ENCODE data around the gene MARK3. TPM values are rescaled to one million over a fixed set of nuclear protein-coding genes. Genes with fewer than 3 reads are reported as not detected.

Gene MARK3
- total and polyA plus RNA-seq, 2 donors from 2014 or later = 39.8 to 83.1 TPM

DNA sequence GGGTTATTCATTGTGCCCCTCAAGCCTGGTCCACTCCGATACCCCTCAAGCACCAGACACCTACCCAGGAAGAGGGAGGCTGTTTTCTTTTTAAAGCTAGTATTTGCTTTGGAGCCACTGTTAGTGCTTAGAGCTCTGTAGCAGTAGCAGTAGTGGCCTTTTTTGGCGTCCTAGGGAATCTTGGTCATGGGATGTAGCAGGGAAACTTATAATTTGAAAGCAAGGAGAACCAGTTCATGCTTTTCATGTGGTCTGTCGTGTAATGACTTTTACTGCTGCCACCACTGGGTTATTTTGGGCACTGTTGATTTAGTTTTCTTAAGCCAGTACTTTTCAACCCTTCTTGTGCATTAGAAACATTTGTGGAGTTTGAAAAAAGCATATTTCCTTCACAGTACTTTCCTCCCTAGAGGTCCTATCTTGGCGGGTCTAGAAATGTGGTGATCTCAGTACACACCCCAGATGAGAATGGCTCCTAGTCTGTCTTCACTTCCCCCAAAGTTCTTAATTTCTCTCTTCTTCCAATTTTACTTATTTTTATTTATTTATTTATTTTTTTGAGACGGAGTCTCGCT is 49.7 kb downstream of the MARK3 start:
- DNase-seq (no peak), FAIRE-seq (no peak)
- Histone ChIP-seq H3K27ac (ENCODE audit: low read depth in 2 of 2, low read length in 2 of 2) (no peak overlapping the region), H3K27me3 (ENCODE audit: control insufficient read depth, insufficient read depth, low read length) (no peaks in the 10 kb centered on the region), H3K4me3 (ENCODE audit: low read length in 3 of 3) (no peak overlapping the region), H3K9ac (ENCODE audit: low read length in 3 of 3) (no peak overlapping the region), H3K4me1 (ENCODE audit: control insufficient read depth in 2 of 3, insufficient read depth in 2 of 3, low read depth in 1 of 3, low read length in 3 of 3) (no peaks in the 10 kb centered on the region), H3K36me3 (ENCODE audit: control insufficient read depth in 2 of 3, insufficient read depth in 3 of 3, low read length in 3 of 3) (peaks cover 2 to 8% (median 6%) of the 10 kb centered on the region in 3 donors), H3K9me3 (ENCODE audit: control insufficient read depth in 2 of 3, insufficient read depth in 1 of 3, low read length in 3 of 3) (no peaks in the 10 kb centered on the region)
- intact Hi-C loops (cut with DNase I) = no loop called here
- TF ChIP-seq CTCF (IDR thresholded peaks at IDR 0.05; ENCODE audit: borderline replicate concordance, extremely low read depth, insufficient read depth) = no peak

- no peak for TF ChIP-seq CTCF (IDR thresholded peaks at IDR 0.05; ENCODE audit: borderline replicate concordance, extremely low read depth, insufficient read depth)
- no peak overlapping the region for H3K4me3 ChIP-seq (ENCODE audit: low read length in 3 of 3)
- H3K9me3 ChIP-seq (ENCODE audit: control insufficient read depth in 2 of 3, insufficient read depth in 1 of 3, low read length in 3 of 3) = no peaks in the 10 kb centered on the region
- no peak overlapping the region for H3K27ac ChIP-seq (ENCODE audit: low read depth in 2 of 2, low read length in 2 of 2)
- peaks cover 2 to 13% (median 9%) of the 10 kb centered on the region in 3 donors for H3K36me3 ChIP-seq (ENCODE audit: control insufficient read depth in 2 of 3, insufficient read depth in 3 of 3, low read length in 3 of 3)
- no peak overlapping the region for H3K9ac ChIP-seq (ENCODE audit: low read length in 3 of 3)
- FAIRE-seq (no peak), DNase-seq (no peak)
- no peaks in the 10 kb centered on the region for H3K4me1 ChIP-seq (ENCODE audit: control insufficient read depth in 2 of 3, insufficient read depth in 2 of 3, low read depth in 1 of 3, low read length in 3 of 3)
- intact Hi-C loops (cut with DNase I) = no loop called here
- no peaks in the 10 kb centered on the region for H3K27me3 ChIP-seq (ENCODE audit: control insufficient read depth, insufficient read depth, low read length)
These were observed 51.3 kb downstream of the MARK3 start for GRCh38 chr14:103436533-103436932.

DNA sequence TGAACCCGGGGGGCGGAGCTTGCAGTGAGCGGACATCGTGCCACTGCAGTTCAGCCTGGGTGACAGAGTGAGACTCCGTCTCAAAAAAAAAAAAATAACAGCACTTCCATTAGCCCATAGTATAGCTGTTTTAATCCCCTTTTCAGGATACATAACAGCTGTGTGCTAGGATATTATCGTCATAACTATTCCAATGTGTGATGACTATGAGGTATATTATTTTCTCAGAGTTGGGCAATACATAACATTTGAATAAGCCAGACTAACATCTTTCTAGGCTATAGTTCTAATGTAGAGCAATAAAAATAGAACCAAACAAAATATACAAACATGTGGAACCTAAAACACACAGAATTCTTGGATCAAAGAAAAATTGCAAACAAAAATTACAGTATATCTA is 57.1 kb downstream of the MARK3 start:
- H3K27me3 ChIP-seq (ENCODE audit: control insufficient read depth, insufficient read depth, low read length) = no peaks in the 10 kb centered on the region
- H3K27ac ChIP-seq (ENCODE audit: low read depth in 2 of 2, low read length in 2 of 2) = no peak overlapping the region
- H3K36me3 ChIP-seq (ENCODE audit: control insufficient read depth in 2 of 3, insufficient read depth in 3 of 3, low read length in 3 of 3) = peaks cover 2 to 7% (median 2%) of the 10 kb centered on the region in 3 donors
- intact Hi-C loops (cut with DNase I) = no loop called here
- H3K9ac ChIP-seq (ENCODE audit: low read length in 3 of 3) = no peak overlapping the region
- FAIRE-seq = no peak
- no peak for TF ChIP-seq CTCF (IDR thresholded peaks at IDR 0.05; ENCODE audit: borderline replicate concordance, extremely low read depth, insufficient read depth)
- H3K9me3 ChIP-seq (ENCODE audit: control insufficient read depth in 2 of 3, insufficient read depth in 1 of 3, low read length in 3 of 3) = no peaks in the 10 kb centered on the region
- H3K4me3 ChIP-seq (ENCODE audit: low read length in 3 of 3) = no peak overlapping the region
- H3K4me1 ChIP-seq (ENCODE audit: control insufficient read depth in 2 of 3, insufficient read depth in 2 of 3, low read depth in 1 of 3, low read length in 3 of 3) = peaks cover 3 to 18% (median 6%) of the 10 kb centered on the region in 3 donors
- no peak for DNase-seq

- Histone ChIP-seq H3K4me3 (ENCODE audit: low read length in 3 of 3) (no peak overlapping the region), H3K27me3 (ENCODE audit: control insufficient read depth, insufficient read depth, low read length) (no peaks in the 10 kb centered on the region), H3K4me1 (ENCODE audit: control insufficient read depth in 2 of 3, insufficient read depth in 2 of 3, low read depth in 1 of 3, low read length in 3 of 3) (peaks cover 3 to 21% (median 10%) of the 10 kb centered on the region in 3 donors), H3K9me3 (ENCODE audit: control insufficient read depth in 2 of 3, insufficient read depth in 1 of 3, low read length in 3 of 3) (no peaks in the 10 kb centered on the region), H3K27ac (ENCODE audit: low read depth in 2 of 2, low read length in 2 of 2) (no peak overlapping the region), H3K36me3 (ENCODE audit: control insufficient read depth in 2 of 3, insufficient read depth in 3 of 3, low read length in 3 of 3) (peaks cover 2 to 7% (median 2%) of the 10 kb centered on the region in 3 donors), H3K9ac (ENCODE audit: low read length in 3 of 3) (no peak overlapping the region)
- no peak for DNase-seq
- intact Hi-C loops (cut with DNase I) = no loop called here
- no peak for FAIRE-seq
- TF ChIP-seq CTCF (IDR thresholded peaks at IDR 0.05; ENCODE audit: borderline replicate concordance, extremely low read depth, insufficient read depth) = no peak
These were observed 57.9 kb downstream of the MARK3 start for GRCh38 chr14:103443111-103443510.
